Endothelial cell of umbilical vein (primary cell): Measurements from ENCODE around the gene OR52B6. TPM values are rescaled to one million over a fixed set of nuclear protein-coding genes. Genes with fewer than 3 reads are reported as not detected.

Experiments
- BruUV-seq: library from RNA; stranded (reverse); fragments of 400-500 nt; replicated peaks from 2 replicates; lab custom pipeline; 2021; lab: Mats Ljungman, UMichigan
- CTCF ChIA-PET: fragments of 300-600, 350-600 bp; sonication (Branson Sonifier 250); formaldehyde crosslinking; loops from one replicate; lab custom pipeline; 2021; ENCODE audit warnings: antibody characterized with exemption, inconsistent platforms; lab: Charles Lee
- POLR2A ChIA-PET: fragments of 300-600, 350-600 bp; sonication (Branson Sonifier 250); formaldehyde crosslinking; loops from one replicate; lab custom pipeline; 2021; ENCODE audit warnings: antibody characterized with exemption, inconsistent platforms; lab: Charles Lee
- DNase-seq: peaks from one replicate; pipeline ENCODE4 v3.0.0-alpha.2; 2011; ENCODE audit warnings: low read depth, low spot score
- FAIRE-seq: peaks from 2 replicates; lab custom pipeline; 2011; peaks lifted over from hg19 to GRCh38; lab: Jason Lieb, UNC
- H2AFZ ChIP-seq: 2 replicates; pipeline ENCODE4 v1.6.0; 2012; ENCODE audit warnings: low read depth, low read length, control low read depth, inconsistent platforms
- H3K27ac ChIP-seq: 2 replicates; pipeline ENCODE4 v1.5.1; 2011; ENCODE audit warnings: low read depth, mild to moderate bottlenecking, control low read depth, low read length, moderate library complexity; ENCODE audit not compliant: insufficient read depth
- H3K27me3 ChIP-seq, 2 experiments: 2 replicates each; pipeline versions ENCODE4 v1.6.0 to v1.6.1; 2011; ENCODE audit warnings: low read length in 2 of 2, mixed read lengths in 1 of 2; ENCODE audit not compliant: control insufficient read depth in 2 of 2, insufficient read depth in 2 of 2
- H3K36me3 ChIP-seq, 2 experiments: 2 replicates in 1 of 2; 3 replicates in 1 of 2; pipeline ENCODE4 v1.5.1; 2011; ENCODE audit warnings: low read length in 2 of 2, mild to moderate bottlenecking in 1 of 2, moderate library complexity in 1 of 2; ENCODE audit not compliant: control insufficient read depth in 2 of 2, insufficient read depth in 2 of 2; ENCODE audit errors: extremely low read depth in 1 of 2
- H3K4me1 ChIP-seq: 3 replicates; pipeline ENCODE4 v1.5.1; 2011; ENCODE audit warnings: mild to moderate bottlenecking, low read length; ENCODE audit not compliant: control insufficient read depth, insufficient read depth; ENCODE audit errors: extremely low read depth
- H3K4me2 ChIP-seq: 2 replicates; pipeline ENCODE4 v1.6.1; 2011; ENCODE audit warnings: low read length, control low read depth, mixed read lengths; ENCODE audit not compliant: insufficient read depth
- H3K4me3 ChIP-seq, 3 experiments: fragments of 200-600 bp in 1 of 3; sonication (generic), shearing (Covaris generic) in 1 of 3; replicated peaks in 1 of 3; 2 replicates each; pipeline ENCODE4 v1.5.1; 2011 to 2016; ENCODE audit warnings: control low read depth in 3 of 3, low read length in 3 of 3, mild to moderate bottlenecking in 2 of 3, inconsistent platforms in 1 of 3, low read depth in 1 of 3, moderate library complexity in 1 of 3; ENCODE audit not compliant: insufficient read depth in 1 of 3
- H3K79me2 ChIP-seq: 2 replicates; pipeline ENCODE4 v1.6.0; 2012; ENCODE audit warnings: low read length, inconsistent platforms; ENCODE audit not compliant: control insufficient read depth, insufficient read depth
- H3K9ac ChIP-seq: replicated peaks from 2 replicates; pipeline ENCODE3; 2011; ENCODE audit warnings: low read length, control low read depth; ENCODE audit not compliant: insufficient read depth; ENCODE audit errors: extremely low read depth
- H3K9me1 ChIP-seq: replicated peaks from 3 replicates; pipeline ENCODE4 v1.6.0; 2011; ENCODE audit warnings: mild to moderate bottlenecking, low read length; ENCODE audit not compliant: control insufficient read depth, insufficient read depth; ENCODE audit errors: extremely low read depth
- H3K9me3 ChIP-seq: replicated peaks from 2 replicates; pipeline ENCODE4 v1.5.1; 2012; ENCODE audit warnings: low read length, inconsistent platforms; ENCODE audit not compliant: control insufficient read depth, insufficient read depth
- H4K20me1 ChIP-seq: replicated peaks from 2 replicates; pipeline ENCODE3; 2011; ENCODE audit warnings: mild to moderate bottlenecking, low read length; ENCODE audit not compliant: control insufficient read depth, insufficient read depth; ENCODE audit errors: extremely low read depth
- FOS ChIP-seq: IDR thresholded peaks from 2 replicates; pipeline ENCODE4 v1.6.1; 2011; ENCODE audit warnings: mild to moderate bottlenecking, low read length, moderate library complexity, borderline replicate concordance; ENCODE audit not compliant: insufficient read depth
- GATA2 ChIP-seq: IDR thresholded peaks from 2 replicates; pipeline ENCODE4 v1.7.0; 2011; ENCODE audit warnings: low read depth, mild to moderate bottlenecking, moderate library complexity, mixed read lengths, low read length; ENCODE audit not compliant: insufficient read length, insufficient read depth
- JUN ChIP-seq: IDR thresholded peaks from 2 replicates; pipeline ENCODE4 v1.6.1; 2011; ENCODE audit warnings: borderline replicate concordance, low read depth; ENCODE audit not compliant: insufficient read length, insufficient read depth
- MAX ChIP-seq: IDR thresholded peaks from 2 replicates; pipeline ENCODE4 v1.6.1; 2011; ENCODE audit not compliant: insufficient read depth, insufficient read length
- MYC ChIP-seq: IDR thresholded peaks from one replicate; pipeline ENCODE4 v1.6.1; 2011; ENCODE audit warnings: mild to moderate bottlenecking, low read depth, low read length
- POLR2A ChIP-seq: IDR thresholded peaks from 2 replicates; pipeline ENCODE4 v1.6.1; 2012; ENCODE audit warnings: low read depth, mild to moderate bottlenecking, control low read depth, low read length
- POLR2AphosphoS5 ChIP-seq: IDR thresholded peaks from 2 replicates; pipeline ENCODE4 v1.6.1; 2012; ENCODE audit warnings: low read depth, mild to moderate bottlenecking, control low read depth, low read length, moderate library complexity; ENCODE audit not compliant: insufficient read depth
- dilution Hi-C: fragments of 300-500 bp; cut with MboI; formaldehyde crosslinking; loops from one replicate; pipeline ENCODE4 v1.15.0; 2019; ENCODE audit warnings: low sequenced_read_pairs; ENCODE audit not compliant: extremely low pct_ligation_motif_present
- intact Hi-C: fragments of 100-400 bp; cut with micrococcal nuclease; formaldehyde crosslinking; loops from one replicate; pipeline ENCODE4 v1.10.0; 2022
- polyA plus RNA-seq, 4 experiments: library from polyadenylated mRNA; depleted of rRNA in 3 of 4; stranded (reverse) in 3 of 4; unstranded in 1 of 4; fragments of >200 nt; gene quantifications; 2 replicates each; pipeline versions ENCODE4 v1.2.1 to v1.2.3, GENCODE V29; 2011 to 2012; ENCODE audit warnings: missing spikeins in 1 of 4
- total RNA-seq: library from RNA; stranded (reverse); gene quantifications from 2 replicates; pipeline ENCODE4 v1.2.3, GENCODE V29; 2021
- TF ChIP-seq, protein P1 (sequence below), 2 donors: IDR thresholded peaks; 1 replicate in 1 of 2; 2 replicates in 1 of 2; pipeline ENCODE4 v1.5.1; 2011; ENCODE audit warnings: low read length in 2 of 2, mild to moderate bottlenecking in 2 of 2, moderate library complexity in 2 of 2, control low read depth in 1 of 2, inconsistent platforms in 1 of 2, low read depth in 1 of 2; ENCODE audit not compliant: insufficient read depth in 1 of 2; ENCODE audit errors: extremely low read depth in 1 of 2

Gene OR52B6
- total and polyA plus RNA-seq, 2 donors (not counting 3 experiments of a cell fraction or from before 2014, with no cell fraction given), result not detected

- no peaks in the 10 kb centered on the region for H3K27me3 ChIP-seq
- no peaks in the 10 kb centered on the region for H3K9me3 ChIP-seq
- no peaks in the 10 kb centered on the region for H3K9me1 ChIP-seq
- DNase-seq (no peak), FAIRE-seq (no peak)
- no peaks in the 10 kb centered on the region for H3K79me2 ChIP-seq
- no peak overlapping the region for H3K9ac ChIP-seq
- H2AFZ ChIP-seq, result no peak overlapping the region
- dilution Hi-C loops, result no loop called here
- no peaks in the 10 kb centered on the region for H3K4me1 ChIP-seq
- CTCF ChIA-PET, result no interaction called here
- no peak for TF ChIP-seq JUN
- TF ChIP-seq MAX, result no peak
- no peak for TF ChIP-seq MYC
- TF ChIP-seq GATA2, result no peak
- no peak for TF ChIP-seq POLR2AphosphoS5
- TF ChIP-seq, protein P1, sequence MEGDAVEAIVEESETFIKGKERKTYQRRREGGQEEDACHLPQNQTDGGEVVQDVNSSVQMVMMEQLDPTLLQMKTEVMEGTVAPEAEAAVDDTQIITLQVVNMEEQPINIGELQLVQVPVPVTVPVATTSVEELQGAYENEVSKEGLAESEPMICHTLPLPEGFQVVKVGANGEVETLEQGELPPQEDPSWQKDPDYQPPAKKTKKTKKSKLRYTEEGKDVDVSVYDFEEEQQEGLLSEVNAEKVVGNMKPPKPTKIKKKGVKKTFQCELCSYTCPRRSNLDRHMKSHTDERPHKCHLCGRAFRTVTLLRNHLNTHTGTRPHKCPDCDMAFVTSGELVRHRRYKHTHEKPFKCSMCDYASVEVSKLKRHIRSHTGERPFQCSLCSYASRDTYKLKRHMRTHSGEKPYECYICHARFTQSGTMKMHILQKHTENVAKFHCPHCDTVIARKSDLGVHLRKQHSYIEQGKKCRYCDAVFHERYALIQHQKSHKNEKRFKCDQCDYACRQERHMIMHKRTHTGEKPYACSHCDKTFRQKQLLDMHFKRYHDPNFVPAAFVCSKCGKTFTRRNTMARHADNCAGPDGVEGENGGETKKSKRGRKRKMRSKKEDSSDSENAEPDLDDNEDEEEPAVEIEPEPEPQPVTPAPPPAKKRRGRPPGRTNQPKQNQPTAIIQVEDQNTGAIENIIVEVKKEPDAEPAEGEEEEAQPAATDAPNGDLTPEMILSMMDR (IDR thresholded peaks at IDR 0.05; ENCODE audit: extremely low read depth in 1 of 2, insufficient read depth in 1 of 2, low read depth in 1 of 2, low read length in 2 of 2), result no peak
- TF ChIP-seq POLR2A, result no peak
- no peak for TF ChIP-seq FOS
- H3K4me3 ChIP-seq, result no peak overlapping the region
- no peak overlapping the region for H3K27ac ChIP-seq
- BruUV-seq, result no TSS peak
- H3K4me2 ChIP-seq, result no peak overlapping the region
- H3K36me3 ChIP-seq, result no peaks in the 10 kb centered on the region
- no peaks in the 10 kb centered on the region for H4K20me1 ChIP-seq
- POLR2A ChIA-PET, result no interaction called here
- intact Hi-C loops, result no loop called here
Observed at GRCh38 chr11:5541427-5541826, 39.2 kb upstream of the OR52B6 start.
